Measurements from ENCODE around the gene UNC5C. TPM values are rescaled to one million over a fixed set of nuclear protein-coding genes. Genes with fewer than 3 reads are reported as not detected.
A peak's percentile ranks its signal among the peaks of the same experiment; 100 is the strongest.
"Not testable (repeated sequence)": the region's sequence is repeated elsewhere in the genome, so short reads cannot be mapped to it uniquely, and the experiment has no call there.

The UNC5C gene
- total RNA-seq, 4 donors from 2014 or later: 2.2 to 19.0 (median 2.5) TPM

- no peak overlapping the region for H3K4me3 ChIP-seq
- TF ChIP-seq CTCF (IDR thresholded peaks at IDR 0.05) (peak in 5 of 6 experiments; percentile 31 to 45 (median 39)), POLR2A (IDR thresholded peaks at IDR 0.05) (no peak)
- DNase-seq: no peak
- H3K36me3 ChIP-seq: no peaks in the 10 kb centered on the region
- H3K9me3 ChIP-seq: no peaks in the 10 kb centered on the region
- H3K4me1 ChIP-seq: no peaks in the 10 kb centered on the region
- no peak overlapping the region for H3K27ac ChIP-seq
- no peaks in the 10 kb centered on the region for H3K27me3 ChIP-seq
These were observed 392.9 kb downstream of the UNC5C start for GRCh38 chr4:95155759-95156451.

- Histone ChIP-seq H3K4me1 (no peaks in the 10 kb centered on the region), H3K4me3 (no peak overlapping the region), H3K9me3 (no peaks in the 10 kb centered on the region), H3K27ac (no peak overlapping the region), H3K36me3 (no peaks in the 10 kb centered on the region), H3K27me3 (no peaks in the 10 kb centered on the region)
- DNase-seq: no peak
- TF ChIP-seq CTCF (IDR thresholded peaks at IDR 0.05) (no peak), POLR2A (IDR thresholded peaks at IDR 0.05) (no peak)
These were observed 395.6 kb downstream of the UNC5C start for GRCh38 chr4:95153182-95153581.

- no peak overlapping the region for H3K4me3 ChIP-seq
- no peak for TF ChIP-seq CTCF (IDR thresholded peaks at IDR 0.05)
- no peak for TF ChIP-seq POLR2A (IDR thresholded peaks at IDR 0.05)
- no peaks in the 10 kb centered on the region for H3K27me3 ChIP-seq
- no peaks in the 10 kb centered on the region for H3K9me3 ChIP-seq
- no peaks in the 10 kb centered on the region for H3K36me3 ChIP-seq
- no peak for DNase-seq
- no peaks in the 10 kb centered on the region for H3K4me1 ChIP-seq
- no peak overlapping the region for H3K27ac ChIP-seq
These were observed 397.5 kb downstream of the UNC5C start for GRCh38 chr4:95151255-95151654.

DNA sequence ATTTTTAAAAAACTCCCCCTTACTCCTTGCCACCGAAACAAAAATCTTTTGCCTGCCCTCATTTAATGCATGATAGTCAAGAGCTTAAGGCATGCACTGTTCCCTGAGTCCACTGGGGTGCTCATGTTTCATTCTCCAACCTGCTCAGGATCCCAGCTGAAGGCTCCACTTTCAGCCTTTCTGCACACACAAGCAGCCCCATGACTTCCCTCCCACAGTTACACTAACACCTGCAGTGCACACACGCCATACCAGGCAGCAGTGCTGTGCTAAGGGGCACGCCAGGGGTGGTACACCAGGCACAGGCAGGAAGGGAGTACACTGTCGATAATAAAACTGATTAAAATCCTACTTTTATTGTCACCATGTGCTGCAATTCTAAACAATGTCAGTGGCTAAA is 405.8 kb downstream of the UNC5C start:
- no peak overlapping the region for H3K4me3 ChIP-seq

DNA sequence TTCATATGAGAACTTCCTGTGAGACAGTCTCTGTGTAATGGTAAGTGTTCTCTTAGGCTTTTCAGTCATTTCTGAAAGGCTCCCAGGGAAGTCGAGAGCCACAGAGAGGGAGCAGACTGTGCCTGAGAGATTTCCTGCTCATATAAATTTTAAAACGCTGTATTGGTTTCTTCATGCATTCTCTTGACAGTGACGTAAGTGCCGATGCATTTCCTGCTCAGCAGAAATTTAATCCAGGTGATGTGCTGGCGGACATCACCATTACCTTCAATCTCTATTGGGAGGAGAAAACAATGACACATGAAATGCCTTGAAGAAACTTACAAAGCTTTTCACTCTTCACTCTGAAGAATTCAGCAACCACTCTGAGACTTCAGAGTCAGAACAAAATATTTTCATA is 407.4 kb downstream of the UNC5C start:
- Histone ChIP-seq H3K9me3 (peaks cover 0 to 3% (median 0%) of the 10 kb centered on the region in 4 donors), H3K27ac (no peak overlapping the region), H3K27me3 (no peaks in the 10 kb centered on the region), H3K4me1 (no peaks in the 10 kb centered on the region), H3K4me3 (no peak overlapping the region), H3K36me3 (no peaks in the 10 kb centered on the region)
- TF ChIP-seq POLR2A (IDR thresholded peaks at IDR 0.05) (no peak), CTCF (IDR thresholded peaks at IDR 0.05) (no peak)
- no peak for DNase-seq

More for the DNA sequence above, 405.8 kb downstream of the UNC5C start:
- H3K36me3 ChIP-seq: no peaks in the 10 kb centered on the region
- H3K4me1 ChIP-seq: no peaks in the 10 kb centered on the region
- H3K27me3 ChIP-seq: no peaks in the 10 kb centered on the region
- no peak for DNase-seq
- no peak overlapping the region for H3K27ac ChIP-seq
- H3K9me3 ChIP-seq: peaks cover 0 to 3% (median 0%) of the 10 kb centered on the region in 4 donors
- no peak for TF ChIP-seq POLR2A (IDR thresholded peaks at IDR 0.05)
- no peak for TF ChIP-seq CTCF (IDR thresholded peaks at IDR 0.05)

DNA sequence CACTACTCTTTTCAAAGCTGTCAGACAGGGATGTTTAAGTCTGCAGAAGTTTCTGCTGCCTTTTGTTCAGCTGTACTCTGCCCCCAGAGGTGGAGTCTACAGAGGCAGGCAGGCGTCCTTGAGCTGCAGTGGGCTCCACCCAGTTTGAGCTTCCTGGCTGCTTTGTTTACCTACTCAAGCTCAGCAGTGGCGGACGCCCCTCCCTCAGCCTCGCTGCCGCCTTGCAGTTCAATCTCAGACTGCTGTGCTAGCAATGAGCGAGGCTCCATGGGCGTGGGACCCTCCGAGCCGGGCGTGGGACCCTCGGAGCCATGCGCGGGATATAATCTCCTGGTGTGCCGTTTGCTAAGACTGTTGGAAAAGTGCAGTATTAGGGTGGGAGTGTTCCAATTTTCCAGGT is 409.3 kb downstream of the UNC5C start:
- H3K36me3 ChIP-seq, H3K27me3 ChIP-seq, H3K4me3 ChIP-seq, H3K4me1 ChIP-seq, H3K9me3 ChIP-seq, DNase-seq, H3K27ac ChIP-seq: not testable (repeated sequence)

DNA sequence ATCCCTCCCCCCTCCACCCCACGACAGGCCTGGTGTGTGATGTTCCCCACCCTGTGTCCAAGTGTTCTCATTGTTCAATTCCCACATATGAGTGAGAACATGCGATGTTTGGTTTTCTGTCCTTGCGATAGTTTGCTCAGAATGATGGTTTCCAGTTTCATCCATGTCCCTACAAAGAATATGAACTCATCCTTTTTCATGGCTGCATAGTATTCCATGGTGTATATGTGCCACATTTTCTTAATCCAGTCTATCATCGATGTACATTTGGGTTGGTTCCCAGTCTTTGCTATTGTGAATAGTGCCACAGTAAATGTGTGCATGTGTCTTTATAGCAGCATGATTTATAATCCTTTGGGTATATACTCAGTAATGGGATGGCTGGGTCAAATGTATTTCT is 414.8 kb downstream of the UNC5C start:
- H3K27me3 ChIP-seq, H3K36me3 ChIP-seq, H3K4me3 ChIP-seq, DNase-seq, H3K27ac ChIP-seq, H3K4me1 ChIP-seq, H3K9me3 ChIP-seq: not testable (repeated sequence)
